Glutamatergic neuron (in vitro differentiated cells): Measurements from ENCODE around the gene NF1. TPM values are rescaled to one million over a fixed set of nuclear protein-coding genes. Genes with fewer than 3 reads are reported as not detected.
"Not testable (repeated sequence)": the region's sequence is repeated elsewhere in the genome, so short reads cannot be mapped to it uniquely, and the experiment has no call there.

Source experiments
- DNase-seq: peaks from one replicate; pipeline ENCODE4 v3.0.0; 2022
- H3K27ac Mint-ChIP-seq: one replicate; pipeline ENCODE4 v1.8.0; 2020; ENCODE audit warnings: mild to moderate bottlenecking, mixed read lengths, inconsistent platforms; ENCODE audit not compliant: unreplicated experiment
- H3K27me3 Mint-ChIP-seq: one replicate; pipeline ENCODE4 v1.8.0; 2020; ENCODE audit warnings: mild to moderate bottlenecking, moderate library complexity, mixed read lengths, inconsistent platforms; ENCODE audit not compliant: unreplicated experiment
- H3K36me3 Mint-ChIP-seq: one replicate; pipeline ENCODE4 v1.8.0; 2020; ENCODE audit warnings: mild to moderate bottlenecking, mixed read lengths, inconsistent platforms; ENCODE audit not compliant: unreplicated experiment
- H3K4me1 Mint-ChIP-seq: one replicate; pipeline ENCODE4 v1.8.0; 2020; ENCODE audit warnings: mild to moderate bottlenecking, low read depth, mixed read lengths, inconsistent platforms; ENCODE audit not compliant: unreplicated experiment
- H3K4me3 Mint-ChIP-seq: one replicate; pipeline ENCODE4 v1.8.0; 2020; ENCODE audit warnings: mild to moderate bottlenecking, mixed read lengths, inconsistent platforms; ENCODE audit not compliant: unreplicated experiment
- H3K9me3 Mint-ChIP-seq: one replicate; pipeline ENCODE4 v1.8.0; 2020; ENCODE audit warnings: mild to moderate bottlenecking, moderate library complexity, mixed read lengths, inconsistent platforms; ENCODE audit not compliant: unreplicated experiment
- total RNA-seq: library from RNA; stranded (reverse); fragmentation: NEBNext Ultra II Directional; extraction: Animal tissue kit (Norgen Biotek cat#: 25700); gene quantifications from one replicate; pipeline ENCODE4 v1.2.1, GENCODE V29; 2021; ENCODE audit not compliant: unreplicated experiment
- TF ChIP-seq, protein P1 (sequence below): fragments of 200-600 bp; sonication (generic); IDR thresholded peaks from one replicate; pipeline ENCODE4 v1.5.0; 2021; ENCODE audit not compliant: partially characterized antibody, unreplicated experiment

NF1 gene
- total RNA-seq, 1 donor from 2014 or later, result 87.6 TPM

DNA sequence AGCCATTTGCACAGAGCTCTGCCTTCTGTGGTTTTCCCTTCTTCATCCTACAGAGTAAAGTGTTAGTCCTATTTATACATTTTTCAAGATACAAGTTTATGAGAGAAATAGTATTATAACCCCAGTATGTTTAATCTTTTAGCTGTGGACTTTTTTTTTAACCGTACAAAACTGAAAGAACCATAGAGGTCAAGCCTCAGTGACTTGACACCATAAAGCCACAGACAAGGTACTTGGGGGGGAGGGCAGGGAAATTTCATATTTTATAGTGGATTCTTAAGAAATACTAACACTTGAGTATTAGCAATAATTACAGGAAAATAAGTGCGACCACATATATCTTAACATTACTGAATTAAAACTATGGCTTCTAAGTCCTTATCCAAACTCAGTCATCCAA is 279.7 kb downstream of the NF1 start:
- no peaks in the 10 kb centered on the region for H3K4me1 Mint-ChIP-seq
- H3K4me3 Mint-ChIP-seq, result no peak overlapping the region
- TF ChIP-seq, protein P1, sequence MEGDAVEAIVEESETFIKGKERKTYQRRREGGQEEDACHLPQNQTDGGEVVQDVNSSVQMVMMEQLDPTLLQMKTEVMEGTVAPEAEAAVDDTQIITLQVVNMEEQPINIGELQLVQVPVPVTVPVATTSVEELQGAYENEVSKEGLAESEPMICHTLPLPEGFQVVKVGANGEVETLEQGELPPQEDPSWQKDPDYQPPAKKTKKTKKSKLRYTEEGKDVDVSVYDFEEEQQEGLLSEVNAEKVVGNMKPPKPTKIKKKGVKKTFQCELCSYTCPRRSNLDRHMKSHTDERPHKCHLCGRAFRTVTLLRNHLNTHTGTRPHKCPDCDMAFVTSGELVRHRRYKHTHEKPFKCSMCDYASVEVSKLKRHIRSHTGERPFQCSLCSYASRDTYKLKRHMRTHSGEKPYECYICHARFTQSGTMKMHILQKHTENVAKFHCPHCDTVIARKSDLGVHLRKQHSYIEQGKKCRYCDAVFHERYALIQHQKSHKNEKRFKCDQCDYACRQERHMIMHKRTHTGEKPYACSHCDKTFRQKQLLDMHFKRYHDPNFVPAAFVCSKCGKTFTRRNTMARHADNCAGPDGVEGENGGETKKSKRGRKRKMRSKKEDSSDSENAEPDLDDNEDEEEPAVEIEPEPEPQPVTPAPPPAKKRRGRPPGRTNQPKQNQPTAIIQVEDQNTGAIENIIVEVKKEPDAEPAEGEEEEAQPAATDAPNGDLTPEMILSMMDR, result no peak
- no peak for DNase-seq
- H3K27me3 Mint-ChIP-seq, result no peaks in the 10 kb centered on the region
- H3K36me3 Mint-ChIP-seq, result no peaks in the 10 kb centered on the region
- H3K27ac Mint-ChIP-seq, result no peak overlapping the region
- peaks cover 2% of the 10 kb centered on the region for H3K9me3 Mint-ChIP-seq

DNA sequence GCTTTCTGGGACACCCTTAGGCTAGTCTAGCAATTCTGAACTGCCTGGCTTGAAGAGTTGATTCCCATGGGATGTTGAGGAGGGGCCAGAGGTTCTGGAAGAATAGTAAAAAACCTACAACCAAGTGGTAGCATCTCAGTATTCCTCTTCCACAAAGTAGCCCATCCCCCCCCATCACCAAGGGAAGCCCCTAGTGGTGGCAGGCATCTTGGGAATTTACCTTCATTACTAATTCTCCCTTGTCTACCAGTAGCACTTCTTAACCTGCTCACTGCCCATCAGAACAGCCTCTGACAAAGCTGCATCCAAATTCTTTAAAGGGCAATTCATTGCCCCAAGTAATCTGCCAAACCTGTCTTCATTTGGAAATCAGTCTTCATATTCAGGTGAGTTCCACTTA is 283.9 kb downstream of the NF1 start:
- Mint-ChIP-seq H3K27ac (no peak overlapping the region), H3K9me3 (peaks cover 2% of the 10 kb centered on the region), H3K27me3 (no peaks in the 10 kb centered on the region), H3K4me3 (no peak overlapping the region), H3K36me3 (no peaks in the 10 kb centered on the region), H3K4me1 (no peaks in the 10 kb centered on the region)
- TF ChIP-seq, protein P1, result no peak
- no peak for DNase-seq

DNA sequence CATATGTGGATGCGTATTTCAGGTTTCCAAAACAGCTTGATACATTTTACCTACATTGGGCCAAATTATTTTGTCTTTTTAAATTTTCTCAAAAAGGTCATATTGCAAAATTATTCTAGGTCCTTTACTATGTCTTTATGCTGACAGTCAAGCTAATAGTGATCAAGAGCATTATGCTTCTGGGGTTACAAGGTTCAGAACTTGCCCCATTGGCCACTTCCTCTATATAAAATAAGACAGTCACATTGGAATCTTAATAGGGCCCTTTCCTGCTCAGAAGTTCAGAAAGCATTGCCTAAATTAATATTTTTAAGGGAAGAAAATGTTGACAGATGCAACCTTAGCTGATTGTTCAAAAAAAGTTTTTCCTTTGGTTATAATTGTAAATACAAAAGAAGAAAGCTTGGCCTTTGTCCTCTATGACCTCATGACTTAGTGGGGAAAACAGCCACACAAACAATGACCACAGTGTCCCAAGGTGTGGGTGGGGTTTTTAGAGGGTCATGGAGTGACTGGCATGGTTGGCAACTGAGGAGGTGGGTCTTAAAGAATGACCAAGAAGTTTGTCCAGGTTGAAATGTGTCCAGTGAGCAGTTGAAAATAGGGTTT is 284.9 kb downstream of the NF1 start:
- TF ChIP-seq, protein P1, result no peak
- H3K9me3 Mint-ChIP-seq, result peaks cover 4% of the 10 kb centered on the region
- H3K27ac Mint-ChIP-seq, result no peak overlapping the region
- no peaks in the 10 kb centered on the region for H3K27me3 Mint-ChIP-seq
- H3K4me3 Mint-ChIP-seq, result no peak overlapping the region
- no peaks in the 10 kb centered on the region for H3K36me3 Mint-ChIP-seq
- no peak for DNase-seq
- no peaks in the 10 kb centered on the region for H3K4me1 Mint-ChIP-seq

GRCh38 chr17:31381165-31381668 is 286.4 kb downstream of the NF1 start:
- H3K27me3 Mint-ChIP-seq, result no peaks in the 10 kb centered on the region
- H3K4me1 Mint-ChIP-seq, result no peaks in the 10 kb centered on the region
- DNase-seq, result no peak
- H3K4me3 Mint-ChIP-seq, result no peak overlapping the region
- H3K36me3 Mint-ChIP-seq, result no peaks in the 10 kb centered on the region
- H3K27ac Mint-ChIP-seq, result no peak overlapping the region
- TF ChIP-seq, protein P1, result no peak
- peaks cover 4% of the 10 kb centered on the region for H3K9me3 Mint-ChIP-seq

DNA sequence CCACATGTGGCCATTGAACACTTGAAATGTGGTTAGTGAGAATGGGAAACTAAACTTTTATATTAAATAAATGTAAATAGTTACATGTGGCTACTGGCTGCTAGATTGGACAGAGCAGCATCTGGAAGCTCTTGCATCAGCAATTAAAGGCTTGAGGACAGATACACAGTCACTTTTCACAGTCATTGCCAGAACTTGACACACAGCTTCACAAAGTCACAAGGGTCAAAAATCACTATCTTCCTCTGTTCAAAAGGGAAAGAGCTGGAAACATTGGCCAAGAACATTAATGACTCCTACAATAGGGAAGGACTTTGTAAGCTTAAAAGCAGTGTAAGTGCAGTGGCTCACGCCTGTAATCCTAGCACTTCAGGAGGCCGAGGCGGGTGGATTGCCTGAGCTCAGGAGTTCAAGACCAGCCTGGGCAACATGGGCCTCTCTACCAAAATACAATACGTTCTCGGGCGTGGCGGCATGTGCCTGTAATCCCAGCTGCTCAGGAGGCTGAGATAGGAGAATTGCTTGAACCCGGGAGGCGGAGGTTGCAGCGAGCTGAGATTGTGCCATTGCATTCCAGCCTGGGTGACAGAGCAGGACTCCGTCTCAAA is 288.0 kb downstream of the NF1 start:
- H3K4me1 Mint-ChIP-seq, result not testable (repeated sequence)

GRCh38 chr17:31383488-31383887 is 288.7 kb downstream of the NF1 start:
- not testable (repeated sequence) for H3K27ac Mint-ChIP-seq, H3K4me1 Mint-ChIP-seq, H3K27me3 Mint-ChIP-seq, H3K4me3 Mint-ChIP-seq, H3K36me3 Mint-ChIP-seq, DNase-seq, H3K9me3 Mint-ChIP-seq

More for the DNA sequence above, 288.0 kb downstream of the NF1 start:
- DNase-seq, H3K36me3 Mint-ChIP-seq, H3K4me3 Mint-ChIP-seq, H3K27ac Mint-ChIP-seq, H3K9me3 Mint-ChIP-seq, H3K27me3 Mint-ChIP-seq: not testable (repeated sequence)
